ENCODE results near the gene RAI1.

- TF ChIP-seq SAP30 (IDR thresholded peaks at IDR 0.05; ENCODE audit: insufficient read depth, insufficient replicate concordance, low read length), result no peak
- no peak for TF ChIP-seq ZNF274 (IDR thresholded peaks at IDR 0.05; ENCODE audit: borderline replicate concordance, extremely low read depth, low read length)
- TF ChIP-seq EZH2 (IDR thresholded peaks at IDR 0.05; ENCODE audit: low read depth, low read length, severe bottlenecking), result no peak
- no peak for TF ChIP-seq RAD21 (IDR thresholded peaks at IDR 0.05 in 1 of 2, conservative IDR thresholded peaks at IDR 0.05 in 1 of 2; ENCODE audit: low read depth in 2 of 2, low read length in 2 of 2)
- TF ChIP-seq CTCF (IDR thresholded peaks at IDR 0.05; ENCODE audit: control extremely low read depth in 1 of 3, insufficient read depth in 1 of 3, low read depth in 1 of 3, low read length in 3 of 3), result no peak
- no peak for TF ChIP-seq GTF2F1 (IDR thresholded peaks at IDR 0.05; ENCODE audit: borderline replicate concordance, low read depth, low read length)
- TF ChIP-seq YY1 (IDR thresholded peaks at IDR 0.05; ENCODE audit: low read depth, low read length), result no peak
- TF ChIP-seq ATF3 (IDR thresholded peaks at IDR 0.05; ENCODE audit: insufficient read depth, low read depth, low read length), result no peak
- no peak for TF ChIP-seq POLR2A (IDR thresholded peaks at IDR 0.05; ENCODE audit: control extremely low read depth in 1 of 2, low read depth in 2 of 2, low read length in 2 of 2)
- TF ChIP-seq TBP (IDR thresholded peaks at IDR 0.05; ENCODE audit: low read depth, low read length), result no peak
- TF ChIP-seq GABPA (IDR thresholded peaks at IDR 0.05; ENCODE audit: borderline replicate concordance, insufficient read depth, low read length), result no peak
These were observed 27.9 kb upstream of the RAI1 start for GRCh38 chr17:17653343-17653742.

Data from H1 (cell line).